Fibroblast of skin of left quadriceps (primary cell): ENCODE measurements around the gene ZMYND12.

Experiments
- DNase-seq, 2 experiments: peaks; one replicate each; pipeline ENCODE4 v3.0.0-alpha.2; 2013; ENCODE audit warnings: low read depth in 2 of 2

The ZMYND12 gene

DNA sequence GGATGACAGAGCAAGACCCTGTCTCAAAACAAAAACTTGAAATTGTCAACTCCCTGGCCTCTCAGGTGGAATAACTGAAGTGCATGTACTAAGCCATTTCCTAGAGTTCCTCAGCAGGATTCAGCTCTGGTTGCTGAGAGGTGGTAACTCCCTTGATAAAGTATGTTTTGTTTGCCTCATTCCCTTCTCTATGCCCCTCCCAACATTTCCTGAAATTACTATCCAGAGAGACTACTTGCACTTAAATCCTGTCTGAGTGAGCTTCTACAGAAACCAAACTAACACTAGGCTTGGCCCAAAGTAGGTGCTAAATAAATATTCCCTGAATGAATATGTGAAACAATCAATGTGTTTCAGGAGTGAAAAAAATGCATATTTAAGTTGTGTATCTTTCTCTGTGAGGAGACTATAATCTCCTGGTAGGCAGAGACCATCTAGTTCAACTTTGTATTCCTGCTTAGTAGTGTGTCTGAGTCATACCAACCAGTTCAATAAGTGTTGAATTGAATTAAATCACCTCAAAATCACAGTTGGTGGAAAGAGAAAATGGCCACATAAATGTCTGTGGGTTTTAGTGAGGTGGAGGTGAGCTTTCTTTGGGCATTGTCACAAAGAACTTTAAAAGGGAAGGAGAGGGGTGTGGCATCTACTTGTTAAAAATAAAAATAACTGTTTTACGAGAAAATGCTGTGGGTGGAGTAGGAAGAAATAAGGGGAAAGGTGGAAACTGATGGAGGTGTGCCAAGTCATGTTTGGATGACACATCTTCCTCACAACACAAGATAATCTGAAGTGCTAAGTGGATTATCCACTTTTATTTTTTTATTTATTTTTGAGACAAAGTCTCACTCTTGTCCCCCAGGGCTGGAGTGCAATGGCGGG lies 62.6 kb downstream of the ZMYND12 start:
- no peak for DNase-seq

DNA sequence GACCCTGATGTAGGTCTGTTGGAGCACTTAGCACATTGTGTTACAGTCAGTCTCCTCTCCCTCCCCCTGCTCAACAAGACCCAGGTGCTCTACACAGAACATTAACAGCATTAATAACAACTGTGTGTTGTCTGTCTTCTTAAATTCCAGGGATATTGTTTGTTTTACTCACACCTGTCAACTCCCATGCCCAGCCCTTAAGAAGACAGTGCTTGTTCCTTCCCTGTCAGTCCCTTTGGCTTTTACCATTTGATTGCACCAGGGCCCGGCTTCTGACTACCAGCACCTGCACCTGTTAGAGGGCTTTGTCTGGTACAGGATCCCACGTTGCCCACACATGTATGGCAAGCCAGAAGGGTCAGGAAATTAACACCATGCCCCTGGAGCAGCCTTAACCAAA lies 63.6 kb downstream of the ZMYND12 start:
- no peak for DNase-seq

DNA sequence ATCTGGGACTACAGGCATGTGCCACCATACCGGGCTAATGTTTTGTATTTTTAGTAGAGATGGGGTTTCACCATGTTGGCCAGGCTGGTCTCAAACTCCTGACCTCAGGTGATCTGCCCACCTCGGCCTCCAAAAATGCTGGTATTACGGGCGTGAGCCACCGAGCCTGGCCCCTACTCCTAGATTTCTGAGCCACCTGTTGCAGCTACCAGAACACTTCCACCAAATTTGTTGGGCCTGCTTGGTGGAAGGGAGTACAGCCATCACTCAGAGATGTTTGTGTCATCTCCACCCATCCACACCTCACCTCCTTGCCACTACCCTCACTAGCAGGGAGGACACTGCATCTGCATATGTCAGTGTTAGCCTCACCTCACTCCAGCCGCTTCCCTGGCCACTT lies 69.8 kb downstream of the ZMYND12 start:
- DNase-seq = no peak

DNA sequence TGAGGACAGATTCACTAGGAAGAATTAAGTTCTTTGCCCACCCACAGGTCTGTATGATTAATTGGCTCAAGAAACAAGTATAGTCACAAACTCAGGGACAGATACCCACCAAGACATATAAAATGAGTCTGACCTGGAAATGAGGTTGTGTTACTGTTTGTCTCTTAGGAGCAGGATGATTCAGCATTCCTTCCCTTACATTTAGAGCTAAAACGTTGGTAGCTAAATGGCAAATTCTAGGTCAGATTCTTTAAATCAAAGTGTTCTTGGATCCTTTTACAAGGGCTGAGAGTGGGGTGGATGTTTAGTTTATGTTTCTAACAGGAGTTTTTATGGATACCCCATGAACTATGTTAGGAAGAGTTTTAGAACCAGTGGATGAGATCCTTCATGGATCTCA lies 70.5 kb downstream of the ZMYND12 start:
- no peak for DNase-seq

DNA sequence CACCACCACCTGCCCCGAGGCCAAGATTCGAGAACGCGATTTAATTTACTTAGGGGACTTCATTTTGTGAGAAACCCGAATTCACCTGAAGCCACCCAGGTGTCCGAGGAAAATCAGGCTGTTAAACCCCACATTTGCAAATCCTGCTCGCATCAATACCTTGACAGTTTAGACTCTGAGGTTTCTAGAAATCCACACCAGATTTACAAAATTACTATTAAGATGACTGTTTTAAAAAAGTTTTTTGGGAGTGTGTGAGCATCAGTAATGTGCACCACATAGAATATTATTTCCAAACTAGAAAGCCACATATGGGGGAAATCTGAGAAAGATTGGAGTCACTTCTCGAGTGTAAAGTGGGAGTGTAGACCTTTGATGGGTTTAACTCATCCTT lies 74.5 kb downstream of the ZMYND12 start:
- DNase-seq = no peak

DNA sequence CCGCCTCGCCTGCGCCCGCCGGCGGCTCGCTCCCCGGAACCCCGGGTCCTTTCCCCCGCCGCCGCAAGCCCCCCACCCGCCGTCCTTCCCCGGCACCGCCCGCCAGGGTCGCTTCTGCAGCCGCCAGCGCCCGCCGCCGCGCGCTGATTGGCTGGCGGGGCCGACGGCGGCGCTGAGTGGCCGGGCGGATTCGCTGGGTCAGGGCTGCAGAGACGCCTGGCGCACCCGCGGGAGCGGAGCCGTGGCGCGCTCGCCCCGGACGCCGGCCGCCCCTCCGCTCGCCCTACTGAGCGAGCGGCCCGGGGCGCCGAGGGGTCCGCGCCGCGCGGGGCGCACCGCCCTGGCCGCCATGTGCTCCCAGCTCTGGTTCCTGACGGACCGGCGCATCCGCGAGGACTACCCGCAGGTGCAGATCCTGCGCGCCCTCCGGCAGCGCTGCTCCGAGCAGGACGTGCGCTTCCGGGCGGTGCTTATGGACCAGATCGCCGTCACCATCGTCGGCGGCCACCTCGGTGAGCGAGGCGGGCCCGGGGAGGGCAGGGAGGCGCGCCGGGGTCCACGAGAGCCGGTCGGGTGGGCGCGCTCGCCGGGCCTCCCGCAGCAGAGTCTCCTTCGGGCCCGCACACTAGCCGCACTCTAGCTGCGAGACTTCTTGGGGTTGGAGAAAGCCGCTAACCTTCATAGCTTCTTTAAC lies 75.1 kb downstream of the ZMYND12 start, which contains the start of gene RIMKLA:
Gene RIMKLA (plus strand): TSS at position 207 of the 694 bp plus-strand sequence. CDS start 143 bp downstream, at position 350.
- no peak for DNase-seq
